GM21381 (cell line): Measurements from ENCODE around the gene PCBP3.

Experiments
- ATAC-seq: cut with Tn5 transposase; IDR thresholded peaks from one replicate; pipeline ENCODE4 v1.9.1; 2021; ENCODE audit warnings: mild to moderate bottlenecking, moderate library complexity; ENCODE audit not compliant: unreplicated experiment

Gene PCBP3

GRCh38 chr21:45747802-45748445 lies 104.4 kb downstream of the PCBP3 start:
- ATAC-seq = no peak

- ATAC-seq = no peak
These were observed 105.1 kb downstream of the PCBP3 start for GRCh38 chr21:45748593-45748992.

GRCh38 chr21:45749974-45750373 lies 106.4 kb downstream of the PCBP3 start:
- ATAC-seq = no peak

GRCh38 chr21:45750936-45751335 lies 107.4 kb downstream of the PCBP3 start:
- no peak for ATAC-seq

- ATAC-seq = no peak
These were observed 109.9 kb downstream of the PCBP3 start for GRCh38 chr21:45753445-45753844.

GRCh38 chr21:45756029-45756428 lies 112.5 kb downstream of the PCBP3 start:
- no peak for ATAC-seq

- no peak for ATAC-seq
These were observed 113.1 kb downstream of the PCBP3 start for GRCh38 chr21:45756669-45757068.

GRCh38 chr21:45761704-45762103 lies 118.2 kb downstream of the PCBP3 start:
- ATAC-seq = no peak

GRCh38 chr21:45763074-45763473 lies 119.5 kb downstream of the PCBP3 start:
- no peak for ATAC-seq

GRCh38 chr21:45763506-45763905 lies 120.0 kb downstream of the PCBP3 start:
- no peak for ATAC-seq

GRCh38 chr21:45764792-45765191 lies 121.3 kb downstream of the PCBP3 start:
- ATAC-seq = no peak

- no peak for ATAC-seq
These were observed 121.8 kb downstream of the PCBP3 start for GRCh38 chr21:45765375-45765774.

- no peak for ATAC-seq
These were observed 122.5 kb downstream of the PCBP3 start for GRCh38 chr21:45766055-45766454.

- ATAC-seq = no peak
These were observed 123.0 kb downstream of the PCBP3 start for GRCh38 chr21:45766501-45766900.

GRCh38 chr21:45767071-45768006 lies 123.8 kb downstream of the PCBP3 start:
- ATAC-seq = no peak

GRCh38 chr21:45768011-45768739 lies 124.7 kb downstream of the PCBP3 start:
- no peak for ATAC-seq

- no peak for ATAC-seq
These were observed 125.2 kb downstream of the PCBP3 start for GRCh38 chr21:45768740-45769048.

GRCh38 chr21:45769294-45769693 lies 125.8 kb downstream of the PCBP3 start:
- ATAC-seq = no peak

GRCh38 chr21:45769896-45770295 lies 126.4 kb downstream of the PCBP3 start:
- no peak for ATAC-seq

GRCh38 chr21:45772180-45772579 lies 128.7 kb downstream of the PCBP3 start:
- no peak for ATAC-seq

- ATAC-seq = no peak
These were observed 130.8 kb downstream of the PCBP3 start for GRCh38 chr21:45774291-45774690.

GRCh38 chr21:45776971-45777370 lies 133.4 kb downstream of the PCBP3 start:
- ATAC-seq = no peak
